ENCODE data around the gene CTDNEP1.
"Not testable (repeated sequence)": the region's sequence is repeated elsewhere in the genome, so short reads cannot be mapped to it uniquely, and the experiment has no call there.

CTDNEP1 gene

GRCh38 chr17:7243838-7244237, 7.7 kb downstream of the CTDNEP1 start:
- not testable (repeated sequence) for DNase-seq

- DNase-seq, result no peak
Measured at GRCh38 chr17:7243453-7243729, 8.1 kb downstream of the CTDNEP1 start.

GRCh38 chr17:7242717-7243452, 8.6 kb downstream of the CTDNEP1 start:
- peak; percentile 93 for DNase-seq

GRCh38 chr17:7241783-7242716, 9.5 kb downstream of the CTDNEP1 start, which contains the start of gene GABARAP:
Gene GABARAP (minus strand): TSS chr17:7242449. CDS start chr17:7242330, 119 bp downstream.
- DNase-seq, result peak; percentile 87

- no peak for DNase-seq
Measured at GRCh38 chr17:7241090-7241733, 10.3 kb downstream of the CTDNEP1 start.

- no peak for DNase-seq
Measured at GRCh38 chr17:7240375-7240774, 11.2 kb downstream of the CTDNEP1 start.

- peak; percentile 99 for DNase-seq
Measured at GRCh38 chr17:7239091-7240027, 12.2 kb downstream of the CTDNEP1 start, which contains the start of gene PHF23. Gene PHF23 (minus strand): TSS chr17:7239457. CDS start chr17:7239279, 178 bp downstream.

- no peak for DNase-seq
Measured at GRCh38 chr17:7238420-7239090, 13.0 kb downstream of the CTDNEP1 start.

GRCh38 chr17:7237761-7238419, 13.6 kb downstream of the CTDNEP1 start:
- peak; percentile 57 for DNase-seq

- no peak for DNase-seq
Measured at GRCh38 chr17:7237266-7237760, 14.2 kb downstream of the CTDNEP1 start.

- no peak for DNase-seq
Measured at GRCh38 chr17:7236808-7237207, 14.7 kb downstream of the CTDNEP1 start.

- DNase-seq, result no peak
Measured at GRCh38 chr17:7235693-7236665, 15.6 kb downstream of the CTDNEP1 start.

- DNase-seq, result peak; percentile 89
Measured at GRCh38 chr17:7234083-7234951, 17.2 kb downstream of the CTDNEP1 start, which contains the start of gene DVL2. Gene DVL2 (minus strand): TSS chr17:7234517. CDS start chr17:7234262, 255 bp downstream.

- DNase-seq, result no peak
Measured at GRCh38 chr17:7233701-7234082, 17.8 kb downstream of the CTDNEP1 start.

- DNase-seq, result no peak
Measured at GRCh38 chr17:7232114-7232513, 19.4 kb downstream of the CTDNEP1 start.

- no peak for DNase-seq
Measured at GRCh38 chr17:7229504-7229903, 22.0 kb downstream of the CTDNEP1 start.

GRCh38 chr17:7228920-7229319, 22.6 kb downstream of the CTDNEP1 start:
- DNase-seq, result no peak

All from NCI-H345 (cell line).